ENCODE results near the gene NFATC4. TPM values are rescaled to one million over a fixed set of nuclear protein-coding genes. Genes with fewer than 3 reads are reported as not detected.

NFATC4 gene
- total RNA-seq, 1 donor from 2014 or later: 37.0 TPM

DNA sequence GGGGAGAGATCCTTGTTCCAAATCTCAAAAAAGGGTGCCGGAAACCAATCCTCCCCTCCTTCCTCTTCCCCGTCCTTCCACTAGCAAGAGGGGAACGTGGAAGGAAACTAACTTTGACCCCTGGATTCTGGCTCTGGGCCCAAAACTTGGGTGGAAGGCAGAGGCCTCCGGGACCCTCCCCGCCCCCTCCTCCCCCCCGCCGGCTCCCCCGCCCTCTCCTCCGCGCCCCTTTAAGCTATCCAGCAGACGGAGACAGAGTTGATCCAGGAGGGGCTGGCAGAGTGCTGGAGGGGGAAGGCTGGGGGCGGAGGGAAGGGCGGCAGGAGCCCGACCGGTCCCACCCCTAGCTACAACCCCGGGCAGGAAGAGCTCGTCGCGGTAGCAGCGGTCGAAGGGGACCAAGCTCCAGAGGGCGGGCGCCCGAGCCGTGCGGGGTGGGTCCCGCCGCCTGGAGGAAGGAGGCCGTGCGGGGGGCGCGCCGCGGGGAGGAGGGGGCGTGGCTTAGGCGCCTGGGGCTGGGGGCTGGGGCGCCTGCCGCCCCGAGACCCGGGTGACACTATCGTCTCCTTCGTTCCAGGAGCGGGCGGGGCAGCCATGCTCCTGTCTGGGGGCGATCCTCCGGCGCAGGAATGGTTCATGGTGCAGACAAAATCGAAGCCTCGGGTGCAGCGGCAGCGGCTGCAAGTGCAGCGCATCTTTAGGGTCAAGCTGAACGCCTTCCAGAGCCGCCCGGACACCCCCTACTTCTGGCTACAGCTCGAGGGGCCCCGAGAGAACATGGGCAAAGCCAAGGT lies 30.9 kb downstream of the NFATC4 start, which contains the start of gene NYNRIN:
TSS of gene NYNRIN (plus strand) at position 351 of the 794 bp plus-strand sequence. CDS start at position 595, 244 bp downstream.
- ATAC-seq (peak; percentile 80 to 81), DNase-seq (peak; percentile 63)
- no peaks in the 10 kb centered on the region for H3K36me3 ChIP-seq
- H3K4me1 ChIP-seq: peaks cover 57% of the 10 kb centered on the region
- intact Hi-C loops (cut with DNase I): no loop called here
- peak within 1 kb of the TSS; percentile 76 for H3K27ac ChIP-seq
- H3K4me3 ChIP-seq: peak within 1 kb of the TSS; percentile 84
- H3K9me3 ChIP-seq: no peaks in the 10 kb centered on the region
- no peak for TF ChIP-seq CTCF (IDR thresholded peaks at IDR 0.05)
- no peaks in the 10 kb centered on the region for H3K27me3 ChIP-seq (ENCODE audit: low read depth)

GRCh38 chr14:24399447-24399822 lies 31.5 kb downstream of the NFATC4 start:
- no peak for TF ChIP-seq CTCF (IDR thresholded peaks at IDR 0.05)
- ATAC-seq: peak; percentile 20 to 29

GRCh38 chr14:24399999-24400718 lies 32.2 kb downstream of the NFATC4 start:
- Histone ChIP-seq H3K27ac (peak overlapping the region; percentile 76), H3K27me3 (ENCODE audit: low read depth) (no peaks in the 10 kb centered on the region)

More at GRCh38 chr14:24399447-24399822, 31.5 kb downstream of the NFATC4 start:
- intact Hi-C loops (cut with DNase I): no loop called here
- Histone ChIP-seq H3K36me3 (no peaks in the 10 kb centered on the region), H3K4me3 (peak overlapping the region; percentile 84), H3K27me3 (ENCODE audit: low read depth) (no peaks in the 10 kb centered on the region), H3K4me1 (peaks cover 61% of the 10 kb centered on the region), H3K27ac (peak overlapping the region; percentile 76), H3K9me3 (no peaks in the 10 kb centered on the region)
- no peak for DNase-seq

GRCh38 chr14:24401810-24402702 lies 34.1 kb downstream of the NFATC4 start:
- no peaks in the 10 kb centered on the region for H3K9me3 ChIP-seq
- H3K27me3 ChIP-seq (ENCODE audit: low read depth): no peaks in the 10 kb centered on the region
- H3K36me3 ChIP-seq: no peaks in the 10 kb centered on the region
- no peak for TF ChIP-seq CTCF (IDR thresholded peaks at IDR 0.05)
- peaks cover 57% of the 10 kb centered on the region for H3K4me1 ChIP-seq
- intact Hi-C loops (cut with DNase I): no loop called here
- no peak overlapping the region for H3K27ac ChIP-seq
- ATAC-seq (no peak), DNase-seq (no peak)
- H3K4me3 ChIP-seq: no peak overlapping the region

More at GRCh38 chr14:24399999-24400718, 32.2 kb downstream of the NFATC4 start:
- no peaks in the 10 kb centered on the region for H3K36me3 ChIP-seq
- H3K4me3 ChIP-seq: peak overlapping the region; percentile 84
- TF ChIP-seq CTCF (IDR thresholded peaks at IDR 0.05): no peak
- peaks cover 63% of the 10 kb centered on the region for H3K4me1 ChIP-seq
- no peaks in the 10 kb centered on the region for H3K9me3 ChIP-seq
- ATAC-seq: no peak
- intact Hi-C loops (cut with DNase I): no loop called here
- DNase-seq: no peak

All from lower lobe of right lung (tissue), 2 donors.